H1 (cell line): ENCODE results near the gene BCL2L13. TPM values are rescaled to one million over a fixed set of nuclear protein-coding genes. Genes with fewer than 3 reads are reported as not detected.

Experiments
- CTCF ChIA-PET: fragments of 300-600 bp; sonication (Branson Sonifier 250); formaldehyde crosslinking; loops from one replicate; lab custom pipeline; 2021; ENCODE audit not compliant: partially characterized antibody; lab: Charles Lee
- POLR2A ChIA-PET: fragments of 300-600 bp; sonication (Branson Sonifier 250); formaldehyde crosslinking; loops from one replicate; lab custom pipeline; 2021; ENCODE audit warnings: inconsistent platforms; ENCODE audit not compliant: partially characterized antibody; lab: Charles Lee
- DNase-seq, 2 experiments: peaks; one replicate each; pipeline versions ENCODE4 v3.0.0 to v3.0.0-alpha.2; 2010 to 2022; ENCODE audit warnings: low spot score in 2 of 2, low read depth in 1 of 2, mixed read lengths in 1 of 2
- FAIRE-seq: peaks from 2 replicates; lab custom pipeline; 2011; peaks lifted over from hg19 to GRCh38; lab: Jason Lieb, UNC
- H2AFZ ChIP-seq: 2 replicates; pipeline ENCODE4 v1.8.1; 2012; ENCODE audit warnings: low read length, inconsistent platforms
- H2AK5ac ChIP-seq: 2 replicates; pipeline ENCODE4 v1.6.1; 2013; ENCODE audit warnings: low read depth, low read length
- H2BK120ac ChIP-seq: replicated peaks from 2 replicates; pipeline ENCODE3; 2013; ENCODE audit warnings: low read depth, low read length, inconsistent platforms
- H2BK12ac ChIP-seq: 2 replicates; pipeline ENCODE4 v1.6.1; 2013; ENCODE audit warnings: low read depth, low read length
- H2BK15ac ChIP-seq: 2 replicates; pipeline ENCODE4 v1.6.1; 2013; ENCODE audit warnings: low read length
- H2BK20ac ChIP-seq: 2 replicates; pipeline ENCODE4 v1.6.1; 2013; ENCODE audit warnings: low read length
- H2BK5ac ChIP-seq: 2 replicates; pipeline ENCODE4 v1.6.1; 2013; ENCODE audit warnings: low read depth, low read length
- H3K14ac ChIP-seq: 2 replicates; pipeline ENCODE4 v1.6.1; 2013; ENCODE audit warnings: inconsistent platforms; ENCODE audit not compliant: insufficient read length
- H3K18ac ChIP-seq: 2 replicates; pipeline ENCODE4 v1.6.1; 2013; ENCODE audit warnings: low read length; ENCODE audit errors: extremely low read depth
- H3K23ac ChIP-seq: 2 replicates; pipeline ENCODE4 v1.6.1; 2013; ENCODE audit warnings: inconsistent platforms; ENCODE audit not compliant: insufficient read length
- H3K23me2 ChIP-seq: 2 replicates; pipeline ENCODE4 v1.6.1; 2013; ENCODE audit warnings: low read depth, low read length
- H3K27ac ChIP-seq: 2 replicates; pipeline ENCODE4 v1.6.1; 2011; ENCODE audit warnings: low read depth, low read length, inconsistent platforms
- H3K27me3 ChIP-seq, 4 experiments: replicated peaks in 1 of 4; 1 replicate in 1 of 4; 2 replicates in 3 of 4; pipeline versions ENCODE4 v1.6.1 to v1.8.1; 2011 to 2013; ENCODE audit warnings: low read length in 3 of 4, mild to moderate bottlenecking in 3 of 4, inconsistent platforms in 2 of 4, mixed read lengths in 2 of 4, moderate library complexity in 1 of 4; ENCODE audit not compliant: control insufficient read depth in 3 of 4, insufficient read depth in 3 of 4; ENCODE audit errors: extremely low read depth in 1 of 4
- H3K36me3 ChIP-seq, 4 experiments: 2 replicates each; pipeline versions ENCODE4 v1.6.1 to v1.8.1; 2011 to 2013; ENCODE audit warnings: mild to moderate bottlenecking in 4 of 4, low read length in 3 of 4, moderate library complexity in 2 of 4, control low read depth in 1 of 4, inconsistent platforms in 1 of 4; ENCODE audit not compliant: insufficient read depth in 4 of 4, control insufficient read depth in 2 of 4
- H3K4ac ChIP-seq: replicated peaks from 2 replicates; pipeline ENCODE3; 2013; ENCODE audit warnings: low read length, low read depth, mixed read lengths, inconsistent platforms; ENCODE audit not compliant: insufficient read length
- H3K4me1 ChIP-seq, 4 experiments: replicated peaks in 1 of 4; 1 replicate in 1 of 4; 2 replicates in 3 of 4; pipeline versions ENCODE4 v1.6.1 to v1.8.1; 2011 to 2013; ENCODE audit warnings: low read length in 3 of 4, inconsistent platforms in 2 of 4, mixed read lengths in 1 of 4; ENCODE audit not compliant: insufficient read depth in 4 of 4, control insufficient read depth in 3 of 4
- H3K4me2 ChIP-seq, 2 experiments: 2 replicates each; pipeline versions ENCODE4 v1.6.1 to v1.8.1; 2011 to 2013; ENCODE audit warnings: low read depth in 2 of 2, low read length in 2 of 2, control low read depth in 1 of 2, inconsistent platforms in 1 of 2, mild to moderate bottlenecking in 1 of 2; ENCODE audit not compliant: insufficient read depth in 1 of 2
- H3K4me3 ChIP-seq, 4 experiments: fragments of 200-600, 300-600 bp in 1 of 4; sonication (generic), shearing (Covaris generic), sonication (Bioruptor Twin) in 1 of 4; 2 replicates each; pipeline versions ENCODE4 v1.5.1 to v1.8.1; 2011 to 2016; ENCODE audit warnings: low read length in 4 of 4, low read depth in 3 of 4, control low read depth in 2 of 4, inconsistent platforms in 2 of 4, mild to moderate bottlenecking in 2 of 4, mixed read lengths in 1 of 4, moderate library complexity in 1 of 4; ENCODE audit not compliant: insufficient read depth in 2 of 4; ENCODE audit errors: extremely low read depth in 1 of 4
- H3K56ac ChIP-seq: replicated peaks from 2 replicates; pipeline ENCODE3; 2013; ENCODE audit warnings: low read depth, mild to moderate bottlenecking, mixed read lengths, low read length, inconsistent platforms; ENCODE audit not compliant: insufficient read length
- H3K79me1 ChIP-seq: 2 replicates; pipeline ENCODE4 v1.6.1; 2013; ENCODE audit warnings: low read depth, low read length, control low read depth
- H3K79me2 ChIP-seq, 2 experiments: 2 replicates each; pipeline versions ENCODE4 v1.6.1 to v1.8.1; 2012 to 2013; ENCODE audit warnings: low read length in 2 of 2, mild to moderate bottlenecking in 2 of 2, inconsistent platforms in 1 of 2; ENCODE audit not compliant: insufficient read depth in 2 of 2, control insufficient read depth in 1 of 2
- H3K9ac ChIP-seq, 4 experiments: replicated peaks in 1 of 4; 1 replicate in 1 of 4; 2 replicates in 3 of 4; pipeline versions ENCODE4 v1.6.1 to v1.8.1; 2011 to 2013; ENCODE audit warnings: low read depth in 3 of 4, low read length in 3 of 4, control low read depth in 2 of 4, mild to moderate bottlenecking in 2 of 4, moderate library complexity in 2 of 4, inconsistent platforms in 1 of 4; ENCODE audit errors: extremely low read depth in 1 of 4
- H3K9me3 ChIP-seq, 2 experiments: 2 replicates each; pipeline versions ENCODE4 v1.6.1 to v1.8.1; 2012 to 2013; ENCODE audit warnings: mild to moderate bottlenecking in 2 of 2, moderate library complexity in 2 of 2, control low read depth in 1 of 2, inconsistent platforms in 1 of 2, low read depth in 1 of 2, low read length in 1 of 2, mixed read lengths in 1 of 2; ENCODE audit not compliant: insufficient read depth in 2 of 2
- H4K20me1 ChIP-seq, 2 experiments: replicated peaks in 1 of 2; 2 replicates each; pipeline versions ENCODE3 to v1.8.1; 2011 to 2013; ENCODE audit warnings: inconsistent platforms in 2 of 2, low read length in 2 of 2, mild to moderate bottlenecking in 1 of 2; ENCODE audit not compliant: insufficient read depth in 2 of 2, control insufficient read depth in 1 of 2
- H4K5ac ChIP-seq: 2 replicates; pipeline ENCODE4 v1.6.1; 2013; ENCODE audit warnings: low read length, low read depth, mixed read lengths, inconsistent platforms; ENCODE audit not compliant: insufficient read length
- H4K8ac ChIP-seq: 2 replicates; pipeline ENCODE4 v1.8.0; 2013; ENCODE audit warnings: mild to moderate bottlenecking, moderate library complexity, low read length, inconsistent platforms; ENCODE audit not compliant: insufficient read depth; ENCODE audit errors: extremely low read depth
- H4K91ac ChIP-seq: replicated peaks from 2 replicates; pipeline ENCODE3; 2013; ENCODE audit warnings: low read length, mixed read lengths, inconsistent platforms; ENCODE audit not compliant: insufficient read length
- BRCA1 ChIP-seq: IDR thresholded peaks from 2 replicates; pipeline ENCODE4 v1.6.1; 2012; ENCODE audit warnings: low read depth, low read length, improper control_type of control experiment
- WGBS, 2 experiments: shearing (Covaris generic) in 1 of 2; methylation state at CpG; one replicate each; pipeline versions ENCODE4 v1.1.6 to v1.1.7; 2013 to 2015; ENCODE audit warnings: low lambda C conversion rate in 2 of 2, mixed read lengths in 2 of 2, inconsistent platforms in 1 of 2, low coverage in 1 of 2, missing lambda C conversion rate in 1 of 2; ENCODE audit not compliant: insufficient replicate concordance in 2 of 2, insufficient coverage in 1 of 2, insufficient read length in 1 of 2; ENCODE audit errors: extremely low coverage in 1 of 2, missing lambda C conversion rate in 1 of 2; 5-methylcytosine and 5-hydroxymethylcytosine counted together
- polyA plus RNA-seq, 7 experiments: library from polyadenylated mRNA; depleted of rRNA in 3 of 7; stranded (reverse) in 5 of 7; unstranded in 2 of 7; fragments of >200 nt in 5 of 7; fragments of 200-250 nt in 2 of 7; gene quantifications; 1 replicate in 5 of 7; 2 replicates in 1 of 7; 4 replicates in 1 of 7; pipeline versions ENCODE4 v1.2.1 to v1.2.3, GENCODE V29; 2011 to 2013; ENCODE audit warnings: missing spikeins in 2 of 7, mixed read lengths in 2 of 7
- total RNA-seq: library from RNA; stranded (reverse); fragmentation: NEBNext Ultra II Directional; extraction: Animal tissue kit (Norgen Biotek cat#: 25700); gene quantifications from 2 replicates; pipeline ENCODE4 v1.2.1, GENCODE V29; 2021

The BCL2L13 gene
- total and polyA plus RNA-seq, 2 of the 8 experiments (the other 6 are each of a cell fraction or from before 2014, with no cell fraction given), result 20.7 to 35.0 TPM

DNA sequence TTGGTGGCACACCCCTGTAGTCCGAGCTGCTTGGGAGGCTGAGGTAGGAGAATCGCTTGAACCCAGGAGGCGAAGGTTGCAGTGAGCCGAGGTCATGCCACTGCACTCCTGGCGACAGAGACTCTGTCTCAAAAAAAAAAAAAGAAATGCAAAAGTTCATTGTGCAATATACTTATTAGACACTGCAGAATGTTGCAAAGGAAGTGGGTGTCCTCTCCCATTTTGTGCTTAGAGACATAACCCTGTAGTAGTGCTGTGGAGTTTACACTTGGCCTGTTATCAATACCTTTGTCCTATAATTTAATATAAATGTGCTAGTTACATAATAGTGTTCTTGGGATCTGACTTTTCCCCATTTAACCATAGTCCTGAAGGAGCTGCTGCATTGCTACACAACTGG, 9.4 kb downstream of the BCL2L13 start:
- H3K4me1 ChIP-seq, result no peaks in the 10 kb centered on the region
- ChIA-PET POLR2A (interaction anchor here (1.3 kb wide), 1 partner anchor 9 kb away, joined by 3 read pairs; the partner anchor contains the start of gene BCL2L13), CTCF (no interaction called here)
- H2BK120ac ChIP-seq, result no peak overlapping the region
- H4K91ac ChIP-seq, result no peak overlapping the region
- no peak overlapping the region for H3K4me2 ChIP-seq
- H2BK20ac ChIP-seq, result no peak overlapping the region
- H2AFZ ChIP-seq, result no peak overlapping the region
- no peak overlapping the region for H3K4ac ChIP-seq
- H2BK5ac ChIP-seq, result no peak overlapping the region
- no peak overlapping the region for H3K14ac ChIP-seq
- H2AK5ac ChIP-seq, result no peak overlapping the region
- no peak overlapping the region for H3K56ac ChIP-seq
- peaks cover 0 to 3% of the 10 kb centered on the region in 2 experiments; a peak in 1 of 4 replicates for H3K79me2 ChIP-seq
- no peaks in the 10 kb centered on the region for H3K36me3 ChIP-seq
- FAIRE-seq (no peak), DNase-seq (no peak)
- no peak overlapping the region for H3K9ac ChIP-seq
- H2BK12ac ChIP-seq, result no peak overlapping the region
- H4K8ac ChIP-seq, result no peak overlapping the region
- no peaks in the 10 kb centered on the region for H3K27me3 ChIP-seq
- no peak for TF ChIP-seq BRCA1
- no peaks in the 10 kb centered on the region for H3K23me2 ChIP-seq
- H3K79me1 ChIP-seq, result no peaks in the 10 kb centered on the region
- H3K4me3 ChIP-seq, result no peak overlapping the region
- H3K18ac ChIP-seq, result no peak overlapping the region
- no peaks in the 10 kb centered on the region for H4K20me1 ChIP-seq
- H3K27ac ChIP-seq, result no peak overlapping the region
- WGBS, 2 experiments, result 97% methylated on average over 5 of the region's 5 CpGs; no CpG with 5 or more reads in 1 of the 2 experiments
- H2BK15ac ChIP-seq, result no peak overlapping the region
- no peak overlapping the region for H3K23ac ChIP-seq
- no peaks in the 10 kb centered on the region for H3K9me3 ChIP-seq
- no peak overlapping the region for H4K5ac ChIP-seq
